ENCODE results near the gene VEZF1.

DNA sequence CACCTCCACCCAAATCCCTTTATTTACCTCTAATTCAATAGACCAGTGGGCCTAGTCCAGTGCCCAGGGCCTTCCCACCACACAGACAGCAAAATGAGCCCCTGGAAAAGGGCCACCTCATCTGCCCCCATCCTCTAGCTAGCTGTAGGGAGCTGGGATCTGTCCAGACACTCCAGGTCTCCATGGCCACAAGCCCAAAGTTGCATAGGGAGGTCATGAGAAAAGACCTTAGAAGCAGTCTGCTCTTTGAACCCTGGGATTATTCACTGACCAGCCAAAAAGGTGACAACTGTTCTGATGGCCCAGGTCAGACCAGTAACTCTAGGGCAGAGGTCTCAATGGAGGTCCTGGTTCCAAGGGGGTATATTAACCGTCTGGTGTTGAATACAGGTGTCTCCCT lies 34.8 kb downstream of the VEZF1 start:
- TF ChIP-seq, protein P1, sequence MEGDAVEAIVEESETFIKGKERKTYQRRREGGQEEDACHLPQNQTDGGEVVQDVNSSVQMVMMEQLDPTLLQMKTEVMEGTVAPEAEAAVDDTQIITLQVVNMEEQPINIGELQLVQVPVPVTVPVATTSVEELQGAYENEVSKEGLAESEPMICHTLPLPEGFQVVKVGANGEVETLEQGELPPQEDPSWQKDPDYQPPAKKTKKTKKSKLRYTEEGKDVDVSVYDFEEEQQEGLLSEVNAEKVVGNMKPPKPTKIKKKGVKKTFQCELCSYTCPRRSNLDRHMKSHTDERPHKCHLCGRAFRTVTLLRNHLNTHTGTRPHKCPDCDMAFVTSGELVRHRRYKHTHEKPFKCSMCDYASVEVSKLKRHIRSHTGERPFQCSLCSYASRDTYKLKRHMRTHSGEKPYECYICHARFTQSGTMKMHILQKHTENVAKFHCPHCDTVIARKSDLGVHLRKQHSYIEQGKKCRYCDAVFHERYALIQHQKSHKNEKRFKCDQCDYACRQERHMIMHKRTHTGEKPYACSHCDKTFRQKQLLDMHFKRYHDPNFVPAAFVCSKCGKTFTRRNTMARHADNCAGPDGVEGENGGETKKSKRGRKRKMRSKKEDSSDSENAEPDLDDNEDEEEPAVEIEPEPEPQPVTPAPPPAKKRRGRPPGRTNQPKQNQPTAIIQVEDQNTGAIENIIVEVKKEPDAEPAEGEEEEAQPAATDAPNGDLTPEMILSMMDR (conservative IDR thresholded peaks at IDR 0.05; ENCODE audit: low read depth, low read length) = no peak
- TF ChIP-seq MXI1 (IDR thresholded peaks at IDR 0.05; ENCODE audit: borderline replicate concordance, low read depth, low read length) (no peak), POLR2A (IDR thresholded peaks at IDR 0.05; ENCODE audit: low read depth, low read length) (no peak)
